Liver (tissue), 9 donors: Measurements from ENCODE around the gene VLDLR. TPM values are rescaled to one million over a fixed set of nuclear protein-coding genes. Genes with fewer than 3 reads are reported as not detected.

ENCODE experiments used
- DNase-seq: peaks from one replicate; pipeline ENCODE4 v3.0.0-alpha.2; 2017; ENCODE audit warnings: low spot score
- H3K27ac ChIP-seq, 2 donors: one replicate each; pipeline ENCODE4 v1.7.0; 2013; ENCODE audit warnings: inconsistent platforms in 2 of 2, low read length in 2 of 2, control low read depth in 1 of 2, low read depth in 1 of 2, mild to moderate bottlenecking in 1 of 2
- H3K27me3 ChIP-seq, 4 donors: one replicate each; pipeline versions ENCODE4 v1.6.1 to v1.7.0; 2013; ENCODE audit warnings: low read length in 3 of 4, inconsistent platforms in 1 of 4, mild to moderate bottlenecking in 1 of 4, moderate library complexity in 1 of 4; ENCODE audit not compliant: control insufficient read depth in 4 of 4, insufficient read depth in 4 of 4
- H3K36me3 ChIP-seq, 4 donors: one replicate each; pipeline versions ENCODE4 v1.6.1 to v1.7.0; 2013; ENCODE audit warnings: low read length in 3 of 4, mild to moderate bottlenecking in 3 of 4, low read depth in 1 of 4, moderate library complexity in 1 of 4; ENCODE audit not compliant: control insufficient read depth in 4 of 4, insufficient read depth in 3 of 4
- H3K4me1 ChIP-seq, 4 donors: one replicate each; pipeline versions ENCODE4 v1.6.1 to v1.7.0; 2013; ENCODE audit warnings: low read length in 3 of 4, mild to moderate bottlenecking in 3 of 4, moderate library complexity in 1 of 4; ENCODE audit not compliant: control insufficient read depth in 4 of 4, insufficient read depth in 4 of 4
- H3K4me3 ChIP-seq, 3 donors: one replicate each; pipeline versions ENCODE4 v1.6.1 to v1.7.0; 2013; ENCODE audit warnings: low read length in 3 of 3, control low read depth in 1 of 3, low read depth in 1 of 3, mild to moderate bottlenecking in 1 of 3
- H3K9ac ChIP-seq, 2 donors: one replicate each; pipeline ENCODE4 v1.7.0; 2013; ENCODE audit warnings: low read length in 2 of 2, mild to moderate bottlenecking in 2 of 2, moderate library complexity in 2 of 2, control low read depth in 1 of 2, low read depth in 1 of 2
- H3K9me3 ChIP-seq, 4 donors: one replicate each; pipeline versions ENCODE4 v1.6.1 to v1.7.0; 2013; ENCODE audit warnings: low read length in 3 of 4; ENCODE audit not compliant: control insufficient read depth in 4 of 4
- CTCF ChIP-seq: fragments of 150-350 bp; IDR thresholded peaks from 2 replicates; pipeline ENCODE4 v1.5.1; 2017; ENCODE audit warnings: improper control_type of control experiment, low read depth, low read length; ENCODE audit not compliant: missing input control
- EGR1 ChIP-seq, 2 donors: IDR thresholded peaks; 2 replicates each; pipeline ENCODE4 v1.6.1; 2016 to 2018; ENCODE audit warnings: antibody characterized with exemption in 2 of 2, low read depth in 2 of 2
- FOXA1 ChIP-seq: IDR thresholded peaks from 2 replicates; pipeline ENCODE4 v1.6.1; 2016; ENCODE audit warnings: antibody characterized with exemption
- FOXA2 ChIP-seq: IDR thresholded peaks from 2 replicates; pipeline ENCODE4 v1.6.1; 2016; ENCODE audit warnings: antibody characterized with exemption
- GABPA ChIP-seq, 2 donors: IDR thresholded peaks in 1 of 2; conservative IDR thresholded peaks in 1 of 2; 2 replicates each; pipeline ENCODE4 v1.6.1; 2016; ENCODE audit warnings: antibody characterized with exemption in 2 of 2, mild to moderate bottlenecking in 1 of 2, moderate library complexity in 1 of 2
- HNF4A ChIP-seq, 2 donors: conservative IDR thresholded peaks; 2 replicates each; pipeline ENCODE4 v1.6.1; 2016; ENCODE audit warnings: antibody characterized with exemption in 2 of 2, mild to moderate bottlenecking in 2 of 2
- HNF4G ChIP-seq: IDR thresholded peaks from 2 replicates; pipeline ENCODE4 v1.6.1; 2016; ENCODE audit warnings: antibody characterized with exemption
- JUND ChIP-seq, 2 donors: IDR thresholded peaks; 2 replicates each; pipeline ENCODE4 v1.6.1; 2016; ENCODE audit warnings: antibody characterized with exemption in 2 of 2
- MAX ChIP-seq: IDR thresholded peaks from 2 replicates; pipeline ENCODE4 v1.6.1; 2016; ENCODE audit warnings: antibody characterized with exemption
- NR2F2 ChIP-seq: IDR thresholded peaks from 2 replicates; pipeline ENCODE4 v1.6.1; 2016; ENCODE audit warnings: antibody characterized with exemption
- RAD21 ChIP-seq, 2 donors: IDR thresholded peaks; 2 replicates each; pipeline ENCODE4 v1.6.1; 2016; ENCODE audit warnings: antibody characterized with exemption in 2 of 2, mild to moderate bottlenecking in 2 of 2
- REST ChIP-seq: IDR thresholded peaks from 2 replicates; pipeline ENCODE4 v1.6.1; 2016; ENCODE audit warnings: antibody characterized with exemption, mild to moderate bottlenecking
- RXRA ChIP-seq, 2 donors: IDR thresholded peaks; 2 replicates each; pipeline ENCODE4 v1.6.1; 2017 to 2018; ENCODE audit warnings: antibody characterized with exemption in 2 of 2, mild to moderate bottlenecking in 1 of 2
- SP1 ChIP-seq: IDR thresholded peaks from 2 replicates; pipeline ENCODE4 v1.6.1; 2018; ENCODE audit warnings: antibody characterized with exemption, mild to moderate bottlenecking
- TAF1 ChIP-seq: conservative IDR thresholded peaks from 2 replicates; pipeline ENCODE4 v1.6.1; 2016; ENCODE audit warnings: antibody characterized with exemption, mild to moderate bottlenecking
- YY1 ChIP-seq: IDR thresholded peaks from 2 replicates; pipeline ENCODE4 v1.6.1; 2016; ENCODE audit warnings: antibody characterized with exemption, mild to moderate bottlenecking
- ZBTB33 ChIP-seq: IDR thresholded peaks from 2 replicates; pipeline ENCODE4 v1.6.1; 2016; ENCODE audit warnings: antibody characterized with exemption
- WGBS: extraction: QIAGEN DNeasy Blood & Tissue Kit; methylation state at CpG from one replicate; pipeline ENCODE4 v1.1.7; 2013; 5-methylcytosine and 5-hydroxymethylcytosine counted together
- polyA plus RNA-seq, 2 donors: library from polyadenylated mRNA; stranded (reverse) in 1 of 2; unstranded in 1 of 2; fragments of 200-250 nt in 1 of 2; fragments of >200 nt in 1 of 2; fragmentation: Nextera tagmentation in 1 of 2; extraction: Ambion mirVana in 1 of 2; gene quantifications; one replicate each; pipeline versions ENCODE4 v1.2.1 to v1.2.3, GENCODE V29; 2013 to 2015
- total RNA-seq, 2 donors: library from RNA; depleted of rRNA; stranded (reverse); fragments of >200 nt; gene quantifications; one replicate each; pipeline ENCODE4 v1.2.3, GENCODE V29; 2014
- TF ChIP-seq, protein P1 (sequence below): IDR thresholded peaks from 2 replicates; pipeline ENCODE4 v1.6.1; 2016; ENCODE audit warnings: antibody characterized with exemption
- donor health status: healthy.
- donor health status: healthy.
- donor health status: healthy.
- donor health status: healthy.
- donor health status: healthy.

Gene VLDLR
- total and polyA plus RNA-seq, 4 donors = 0.44 to 2.8 (median 1.4) TPM

GRCh38 chr9:2602704-2603116, 18.9 kb upstream of the VLDLR start:
- Histone ChIP-seq H3K9me3 (no peaks in the 10 kb centered on the region), H3K27ac (no peak overlapping the region), H3K9ac (no peak overlapping the region), H3K4me1 (no peaks in the 10 kb centered on the region), H3K27me3 (no peaks in the 10 kb centered on the region), H3K36me3 (no peaks in the 10 kb centered on the region), H3K4me3 (no peak overlapping the region)
- WGBS = 13% methylated on average over 4 of the region's 4 CpGs
- TF ChIP-seq MAX = no peak
- peak; percentile 5 to 43 for TF ChIP-seq RXRA (IDR thresholded peaks at IDR 0.05)
- TF ChIP-seq, protein P1, sequence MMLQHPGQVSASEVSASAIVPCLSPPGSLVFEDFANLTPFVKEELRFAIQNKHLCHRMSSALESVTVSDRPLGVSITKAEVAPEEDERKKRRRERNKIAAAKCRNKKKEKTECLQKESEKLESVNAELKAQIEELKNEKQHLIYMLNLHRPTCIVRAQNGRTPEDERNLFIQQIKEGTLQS = no peak
- TF ChIP-seq JUND (IDR thresholded peaks at IDR 0.05) = peak in 1 of 2 donors; percentile 34
- no peak for TF ChIP-seq REST
- TF ChIP-seq NR2F2 = no peak
- no peak for TF ChIP-seq CTCF
- no peak for TF ChIP-seq TAF1
- no peak for TF ChIP-seq SP1
- no peak for TF ChIP-seq HNF4G
- peak in 1 of 2 donors; percentile 29 for TF ChIP-seq RAD21 (IDR thresholded peaks at IDR 0.05)
- TF ChIP-seq GABPA (IDR thresholded peaks at IDR 0.05 in 1 of 2, conservative IDR thresholded peaks at IDR 0.05 in 1 of 2) = no peak
- TF ChIP-seq HNF4A (conservative IDR thresholded peaks at IDR 0.05) = peak in 1 of 2 donors; percentile 44
- no peak for TF ChIP-seq ZBTB33
- TF ChIP-seq FOXA2 = no peak
- TF ChIP-seq FOXA1 = no peak
- peak; percentile 19 for TF ChIP-seq YY1
- no peak for TF ChIP-seq EGR1 (IDR thresholded peaks at IDR 0.05; ENCODE audit: low read depth in 2 of 2)
- DNase-seq = no peak
